DLD1 (cell line): ENCODE data around the gene GIMAP7.
"Not testable (repeated sequence)": the region's sequence is repeated elsewhere in the genome, so short reads cannot be mapped to it uniquely, and the experiment has no call there.

Source experiments
- in situ Hi-C: cut with HindIII; loops from 2 replicates; pipeline ENCODE4 v1.10.0; 2017; ENCODE audit warnings: low sequenced_read_pairs

Gene GIMAP7

DNA sequence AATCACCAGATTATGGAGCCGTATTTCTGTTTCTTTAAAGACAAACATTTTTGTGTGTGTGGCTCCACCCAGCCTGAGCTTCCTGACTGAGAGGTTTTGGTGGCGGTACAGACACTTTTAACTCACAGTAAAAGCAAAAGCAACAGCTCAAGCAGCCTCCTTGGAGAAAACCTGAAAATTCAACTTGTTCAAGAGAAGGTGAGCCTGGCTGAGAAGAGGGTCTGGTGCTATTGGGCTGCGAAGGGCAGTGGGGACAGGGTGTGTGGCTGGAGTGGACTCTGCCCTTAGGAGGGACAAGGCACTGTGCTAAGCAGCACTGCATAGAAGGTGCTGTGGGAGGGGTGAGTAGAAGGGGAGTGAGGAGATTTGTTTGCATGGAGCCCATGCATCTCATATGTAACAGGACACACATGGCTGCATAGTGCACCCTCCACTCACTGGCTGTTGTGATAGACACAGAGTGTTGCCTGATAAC is at the start of gene GIMAP7:
Gene GIMAP7, plus strand, starts transcription at position 125 of the 475 bp plus-strand sequence. CDS start 5,103 bp downstream, outside the sequence.
- in situ Hi-C loops: no loop called here

DNA sequence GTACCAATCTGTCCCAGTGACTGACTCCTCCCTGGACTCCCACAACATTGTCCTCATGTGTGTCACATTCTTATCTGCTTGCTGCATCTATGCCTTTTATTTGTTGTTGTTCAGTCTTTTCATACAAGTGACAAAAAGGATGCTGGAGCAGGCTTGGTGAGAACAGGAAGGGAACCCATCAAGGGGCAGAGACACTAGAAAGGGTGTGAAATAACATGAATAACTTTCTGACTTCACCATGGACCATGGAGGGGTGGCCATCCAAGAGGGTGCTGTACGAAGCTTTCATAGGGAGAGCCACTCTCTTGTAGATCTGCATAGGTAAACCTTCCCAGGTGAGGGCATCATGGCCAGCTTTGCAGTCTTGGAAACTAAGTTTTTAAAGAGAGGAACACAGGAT is 49.7 kb upstream of the GIMAP7 start:
- in situ Hi-C loops: no loop called here

DNA sequence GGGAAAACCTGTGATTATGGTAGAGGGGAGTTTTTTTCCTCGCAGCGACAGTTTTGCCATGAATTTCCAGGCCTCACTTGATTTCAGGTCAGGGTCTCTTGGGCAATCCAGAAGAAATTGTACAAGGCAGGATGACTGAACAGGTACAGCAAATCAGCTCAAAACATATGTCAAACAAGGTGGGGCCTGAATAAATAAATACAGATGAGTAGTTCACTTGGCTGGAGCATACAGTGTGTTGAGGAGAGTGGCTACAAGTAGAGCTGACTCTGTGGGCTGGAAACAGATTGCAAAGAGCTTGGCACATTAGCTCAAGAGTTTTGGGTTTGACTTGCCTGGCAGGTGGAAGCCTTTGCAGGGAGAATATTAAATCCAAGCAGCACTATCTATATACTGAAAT is 49.3 kb upstream of the GIMAP7 start:
- in situ Hi-C loops: no loop called here

DNA sequence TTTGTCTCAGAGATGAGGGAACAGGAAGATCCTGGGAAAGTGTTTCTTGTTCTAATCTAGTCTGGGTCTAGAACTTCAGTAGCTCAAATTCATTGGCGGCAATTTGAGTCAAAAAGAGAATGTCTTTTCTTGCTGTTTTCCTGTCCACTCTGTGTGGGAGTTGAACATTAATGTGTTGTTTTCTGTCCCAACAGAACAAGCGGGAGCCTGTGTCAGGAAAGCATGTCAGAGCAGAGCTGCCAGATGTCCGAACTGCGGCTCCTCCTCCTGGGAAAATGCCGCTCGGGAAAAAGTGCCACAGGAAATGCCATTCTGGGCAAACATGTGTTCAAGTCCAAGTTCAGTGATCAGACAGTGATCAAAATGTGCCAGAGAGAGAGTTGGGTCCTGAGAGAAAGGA is 48.2 kb upstream of the GIMAP7 start:
- in situ Hi-C loops: no loop called here

DNA sequence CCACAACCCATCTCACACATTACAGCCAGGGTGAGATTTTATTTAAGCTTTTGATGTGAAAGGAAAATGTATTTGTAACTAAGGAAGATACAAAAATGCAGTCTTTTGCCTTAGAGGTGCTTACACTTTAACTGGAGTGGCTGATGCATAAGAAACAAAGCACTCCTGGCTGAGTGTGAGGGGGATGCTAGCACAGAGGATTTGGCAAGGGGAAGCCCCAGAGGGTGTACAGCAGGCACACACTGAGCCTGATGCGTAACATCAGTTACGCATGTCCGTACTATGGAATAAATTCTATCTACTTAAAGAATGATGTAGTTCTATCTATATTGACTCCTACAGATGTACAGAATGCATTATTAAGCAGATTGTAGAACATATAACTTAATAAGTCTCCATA is 46.4 kb upstream of the GIMAP7 start:
- in situ Hi-C loops: no loop called here

DNA sequence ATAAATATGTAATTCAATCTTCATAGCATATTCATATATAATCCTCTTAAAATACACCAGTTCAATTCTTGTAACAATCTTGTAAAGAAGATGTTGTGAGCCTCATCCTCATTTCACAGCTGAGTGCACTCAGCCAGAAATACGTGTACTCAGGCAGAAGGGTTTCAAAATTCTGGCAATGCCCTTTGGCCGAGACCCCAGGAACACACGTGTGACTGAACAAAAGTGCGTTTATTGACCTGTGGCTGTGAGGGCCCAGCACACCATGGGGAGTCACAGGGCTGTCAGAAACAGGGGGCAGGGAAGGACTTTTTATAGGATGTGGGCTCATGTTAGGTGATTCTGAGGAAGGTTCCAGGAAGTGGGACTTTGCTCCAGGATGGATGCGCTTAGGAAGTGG is 42.8 kb upstream of the GIMAP7 start:
- in situ Hi-C loops: no loop called here

DNA sequence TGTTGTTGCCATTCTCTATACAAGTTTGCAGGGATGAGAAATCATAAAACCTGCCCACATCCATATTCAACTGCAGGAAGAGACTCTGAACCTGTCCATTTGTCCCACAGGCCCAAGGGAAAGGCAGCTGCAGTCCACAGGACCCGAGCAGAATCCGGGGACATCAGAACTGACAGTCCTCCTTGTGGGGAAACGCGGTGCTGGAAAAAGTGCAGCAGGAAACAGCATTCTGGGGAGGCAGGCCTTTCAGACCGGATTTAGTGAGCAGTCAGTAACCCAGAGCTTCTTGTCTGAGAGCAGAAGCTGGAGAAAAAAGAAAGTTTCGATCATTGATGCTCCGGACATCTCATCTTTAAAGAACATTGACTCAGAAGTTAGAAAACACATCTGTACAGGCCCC is 40.8 kb upstream of the GIMAP7 start:
- in situ Hi-C loops: no loop called here

DNA sequence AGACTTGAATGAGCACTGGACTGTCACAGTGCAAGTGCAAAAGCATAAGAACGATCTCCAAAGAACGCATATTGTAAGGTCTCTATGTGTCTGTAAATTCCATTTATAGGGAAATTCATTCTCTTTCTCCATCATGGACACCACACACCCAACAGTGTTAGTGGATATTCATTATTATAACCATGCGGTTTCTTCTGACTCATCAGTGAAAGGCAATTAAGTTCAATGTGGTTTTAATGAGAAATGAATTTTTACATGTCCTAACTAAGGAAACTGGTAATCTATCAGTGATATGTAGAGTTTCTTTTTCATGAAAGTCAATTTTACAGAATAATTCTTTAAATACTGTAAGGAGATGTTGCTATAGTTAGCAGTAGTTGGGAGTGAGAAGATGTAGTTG is 38.4 kb upstream of the GIMAP7 start:
- in situ Hi-C loops: no loop called here

DNA sequence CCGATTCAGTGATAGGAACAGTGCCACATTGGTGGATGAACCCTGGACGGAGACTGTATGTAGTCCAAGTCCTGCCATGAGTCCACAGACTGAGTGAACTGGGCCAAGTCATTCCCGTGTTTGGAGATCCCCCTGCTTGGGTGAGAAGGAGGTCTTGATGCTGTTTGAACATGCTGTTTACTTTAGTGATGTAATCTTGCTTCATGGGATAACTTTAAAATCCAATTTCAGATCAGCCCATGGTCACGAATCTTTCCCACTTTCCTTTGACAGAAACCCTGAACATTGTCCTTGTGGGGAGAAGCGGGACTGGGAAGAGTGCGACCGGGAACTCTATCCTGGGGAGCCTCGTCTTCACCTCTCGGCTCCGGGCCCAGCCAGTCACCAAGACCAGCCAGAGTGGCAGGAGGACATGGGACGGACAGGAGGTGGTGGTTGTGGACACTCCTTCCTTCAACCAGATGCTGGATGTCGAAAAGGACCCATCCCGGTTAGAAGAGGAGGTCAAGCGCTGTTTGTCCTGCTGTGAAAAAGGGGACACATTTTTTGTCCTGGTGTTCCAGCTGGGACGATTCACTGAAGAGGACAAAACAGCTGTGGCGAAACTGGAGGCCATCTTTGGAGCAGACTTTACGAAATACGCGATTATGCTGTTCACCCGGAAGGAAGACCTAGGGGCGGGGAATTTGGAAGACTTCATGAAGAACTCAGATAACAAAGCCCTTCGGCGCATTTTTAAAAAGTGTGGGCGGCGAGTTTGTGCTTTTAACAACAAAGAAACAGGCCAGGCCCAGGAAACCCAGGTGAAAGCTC is 37.6 kb upstream of the GIMAP7 start:
- in situ Hi-C loops: no loop called here

DNA sequence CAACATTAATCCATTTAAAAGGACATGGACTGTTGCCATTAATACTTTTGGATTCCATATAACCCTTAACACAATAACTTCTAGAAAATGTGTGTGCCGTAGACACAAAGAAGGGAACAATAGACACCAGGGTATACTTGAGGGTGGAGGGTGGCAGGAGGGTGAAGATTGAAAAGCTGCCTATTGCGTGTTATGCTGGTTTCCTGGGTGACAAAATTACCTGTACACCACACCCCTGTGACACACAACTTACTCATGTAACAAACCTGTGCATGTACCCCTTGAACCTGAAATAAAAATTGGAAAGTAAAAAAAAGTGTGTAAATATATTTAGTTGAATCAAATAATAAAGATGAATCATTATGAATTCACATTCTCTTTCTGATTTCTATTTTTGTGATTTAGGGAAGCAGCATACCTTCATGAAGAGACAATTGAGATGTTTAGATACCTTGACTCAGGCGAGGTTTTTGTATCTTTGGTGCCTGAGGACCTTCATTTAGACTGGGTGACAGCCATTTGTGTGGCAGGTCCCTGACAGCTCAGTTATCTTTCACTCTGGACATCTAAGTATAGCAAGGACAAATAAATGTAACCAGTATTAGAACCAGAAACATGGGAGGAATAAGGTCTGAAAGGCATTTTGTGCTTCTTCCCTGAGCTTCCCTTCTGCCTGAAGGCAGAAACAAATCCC is 35.5 kb upstream of the GIMAP7 start:
- in situ Hi-C loops: no loop called here

DNA sequence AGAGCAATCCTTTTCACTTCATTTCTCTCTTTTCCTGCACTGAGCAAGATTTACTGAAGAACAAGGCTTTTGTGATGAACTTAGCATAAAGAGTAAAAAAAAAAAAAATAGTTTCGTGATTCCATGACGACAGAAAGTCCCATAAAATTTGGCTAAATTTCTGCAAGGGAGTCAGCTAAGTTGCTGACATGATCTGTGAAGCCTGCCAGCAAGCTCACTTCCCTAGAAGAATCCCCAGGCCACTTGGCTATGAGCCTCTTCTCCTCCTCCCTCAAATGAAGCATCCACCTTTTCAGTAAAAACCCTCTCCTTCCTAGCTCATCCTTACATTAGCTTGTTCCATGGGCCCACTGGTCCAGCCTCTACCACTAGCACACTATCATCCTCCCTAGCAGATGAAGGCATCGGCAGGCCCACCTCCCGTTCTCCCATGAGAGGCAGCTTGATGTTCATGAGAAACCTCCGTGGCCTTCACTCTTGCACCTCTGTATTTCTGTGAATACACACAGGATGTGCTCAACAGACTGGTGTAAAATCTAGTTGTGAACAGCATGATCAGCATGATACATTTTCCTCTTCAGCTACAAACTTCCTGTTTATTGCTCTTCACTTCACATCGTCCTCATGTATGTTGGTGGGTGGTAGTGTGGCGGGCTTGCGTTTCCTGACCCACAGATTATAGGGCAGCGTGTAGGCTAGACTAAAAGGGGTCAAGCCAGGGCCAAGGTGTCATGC is 33.3 kb upstream of the GIMAP7 start:
- in situ Hi-C loops: no loop called here

DNA sequence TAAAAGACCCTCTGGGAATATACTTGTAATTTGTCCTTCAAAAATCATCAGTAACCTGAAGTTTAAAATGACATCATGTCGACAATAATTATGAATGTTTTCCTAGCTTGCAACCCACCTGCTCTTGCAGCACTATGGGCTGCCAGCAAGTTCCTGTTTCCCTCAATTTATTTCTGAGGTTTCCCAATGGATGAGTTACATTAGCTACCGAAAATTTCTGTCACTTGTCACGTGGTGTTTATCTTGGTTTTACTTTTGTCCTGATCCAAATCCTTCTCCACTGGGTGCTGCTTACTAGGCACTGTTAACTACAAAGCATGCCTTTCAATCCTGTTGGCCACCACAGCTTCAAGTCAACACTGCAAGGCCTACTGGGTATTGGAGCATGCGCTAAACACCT is 32.8 kb upstream of the GIMAP7 start:
- in situ Hi-C loops: no loop called here

DNA sequence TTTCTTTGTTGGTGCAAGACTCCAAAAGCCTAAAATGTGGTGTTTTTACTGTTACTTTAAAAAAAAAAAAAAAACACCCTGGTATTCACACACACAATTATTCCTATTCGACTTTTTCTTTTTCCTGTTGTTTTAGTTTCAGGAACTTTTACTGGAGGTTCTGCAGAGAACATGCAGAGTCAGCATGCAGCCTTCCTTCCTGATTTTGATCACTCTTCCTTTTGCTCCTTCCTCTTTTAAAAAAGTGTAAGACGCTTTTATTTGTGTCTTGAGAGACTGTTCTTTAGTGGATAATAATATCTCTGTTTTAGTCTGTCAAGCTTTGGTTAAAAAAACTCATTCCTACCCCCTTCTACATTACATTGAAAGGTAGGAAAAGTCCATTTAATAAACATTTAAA is 31.2 kb upstream of the GIMAP7 start:
- in situ Hi-C loops: not testable (repeated sequence)

DNA sequence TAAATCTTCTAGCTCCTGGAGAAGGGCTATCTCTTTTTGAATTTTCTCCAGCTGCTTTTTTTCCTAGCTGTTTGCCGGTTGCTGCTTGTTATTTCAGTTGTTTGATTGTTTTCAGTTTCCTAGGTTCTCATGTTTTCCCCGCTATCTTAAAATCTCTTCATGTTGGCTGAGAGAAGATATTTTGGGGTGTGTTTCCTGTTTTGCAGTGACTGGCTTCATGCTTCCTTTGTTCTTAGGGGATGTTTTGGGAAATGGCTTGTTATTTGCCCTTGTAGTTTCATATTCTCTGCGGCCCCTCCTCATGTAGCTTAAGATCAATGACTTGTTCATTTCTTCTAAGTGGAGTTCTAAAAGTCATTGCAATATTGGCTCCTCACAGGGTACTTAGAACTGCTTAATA is 30.6 kb upstream of the GIMAP7 start:
- in situ Hi-C loops: not testable (repeated sequence)

DNA sequence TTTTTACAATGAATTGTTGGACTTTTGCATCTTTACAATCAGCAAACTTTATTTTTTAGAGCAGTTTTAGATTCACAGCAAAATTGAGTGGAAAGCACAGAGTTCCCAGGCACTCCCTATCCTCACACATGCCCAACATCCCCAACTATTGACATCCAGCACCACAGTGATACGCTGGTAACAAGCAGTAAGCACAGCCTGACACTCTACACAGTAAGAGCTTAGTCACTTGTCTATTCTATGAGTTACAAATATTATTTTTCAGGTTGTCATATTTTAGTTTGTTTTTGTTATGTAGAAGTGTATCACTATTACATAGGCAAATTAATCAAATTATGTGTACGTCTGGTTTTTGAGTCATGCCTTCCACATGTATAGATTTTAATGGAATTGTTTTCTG is 27.0 kb upstream of the GIMAP7 start:
- in situ Hi-C loops: no loop called here

DNA sequence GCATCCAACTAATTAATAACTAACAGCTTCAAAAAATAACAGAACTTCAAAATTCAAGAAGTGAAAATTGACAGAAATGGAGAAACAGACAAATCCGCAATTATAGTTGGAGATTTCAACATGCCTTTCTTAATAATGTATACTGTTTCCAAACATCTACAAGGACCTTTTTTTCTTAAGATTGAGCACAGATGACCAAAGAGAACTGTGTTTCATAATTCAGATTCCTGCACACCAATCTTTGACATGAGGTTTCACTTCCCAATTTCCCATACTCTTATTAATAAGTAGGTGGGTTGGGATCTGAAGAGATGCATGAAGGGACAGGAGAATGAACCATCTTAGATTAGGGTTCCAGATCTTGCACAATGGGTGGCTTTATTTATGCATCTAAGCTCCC is 24.9 kb upstream of the GIMAP7 start:
- in situ Hi-C loops: no loop called here

DNA sequence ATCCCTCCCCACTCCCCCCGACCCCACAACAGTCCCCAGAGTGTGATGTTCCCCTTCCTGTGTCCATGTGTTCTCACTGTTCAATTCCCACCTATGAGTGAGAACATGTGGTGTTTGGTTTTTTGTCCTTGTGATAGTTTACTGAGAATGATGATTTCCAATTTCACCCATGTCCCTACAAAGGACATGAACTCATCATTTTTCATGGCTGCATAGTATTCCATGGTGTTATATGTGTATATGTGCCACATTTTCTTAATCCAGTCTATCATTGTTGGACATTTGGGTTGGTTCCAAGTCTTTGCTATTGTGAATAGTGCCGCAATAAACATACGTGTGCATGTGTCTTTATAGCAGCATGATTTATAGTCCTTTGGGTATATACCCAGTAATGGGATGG is 21.2 kb upstream of the GIMAP7 start:
- in situ Hi-C loops: not testable (repeated sequence)

DNA sequence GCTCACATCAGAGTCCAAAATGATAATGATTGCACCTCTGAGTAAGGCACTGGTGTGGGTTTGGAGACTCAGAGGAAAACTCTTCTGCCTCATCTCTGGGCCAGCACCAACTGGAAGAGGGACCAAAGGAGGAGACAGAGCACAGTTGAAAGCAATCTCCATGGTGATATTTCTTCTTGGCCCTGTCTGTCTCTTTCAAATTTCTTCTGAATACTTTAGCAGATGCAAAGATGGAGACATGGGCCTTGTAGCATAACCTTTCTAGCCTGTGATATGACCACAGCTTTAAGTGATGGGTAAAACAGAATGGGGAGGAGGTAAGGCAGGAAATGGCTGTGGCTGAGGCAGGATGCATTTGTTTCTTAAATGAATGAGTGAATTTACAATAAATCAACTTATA is 12.2 kb upstream of the GIMAP7 start:
- in situ Hi-C loops: no loop called here

DNA sequence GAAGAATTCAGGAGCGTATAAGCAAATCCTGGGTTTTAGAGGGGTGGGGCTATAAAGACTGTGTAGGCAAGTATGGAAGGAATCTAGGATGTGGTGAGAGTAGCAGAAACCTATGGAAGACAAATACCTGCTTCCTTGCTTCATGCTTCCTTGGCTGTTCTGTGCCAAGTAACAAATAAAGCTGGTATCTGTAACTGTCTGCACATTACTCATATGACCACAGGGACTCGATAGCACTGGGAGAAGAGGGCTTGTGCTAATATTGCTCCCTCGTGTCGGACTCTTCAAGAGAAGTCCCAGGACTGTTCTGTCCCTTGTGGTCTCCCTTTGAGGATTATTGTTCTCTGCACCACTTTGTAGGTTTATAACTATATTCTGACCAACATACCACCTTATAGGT is 11.5 kb upstream of the GIMAP7 start:
- in situ Hi-C loops: no loop called here

DNA sequence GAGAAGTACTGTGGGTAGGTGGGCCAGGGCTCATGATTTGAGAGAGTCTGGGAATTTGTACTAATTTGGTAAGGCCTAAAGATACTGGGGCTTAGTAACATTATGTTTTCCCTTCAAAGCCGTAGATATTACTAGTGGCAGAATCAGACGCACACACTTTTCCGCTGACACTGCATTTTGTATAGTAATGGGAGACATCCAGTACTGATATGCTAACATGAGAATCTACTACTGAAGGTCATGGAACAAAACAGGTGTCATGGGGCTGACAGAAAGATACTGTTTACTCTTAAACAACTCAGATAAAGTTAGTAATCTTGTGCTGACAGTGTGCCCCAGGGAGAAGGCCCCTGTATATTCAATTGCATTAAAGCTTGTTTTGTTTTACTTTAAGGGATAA is 11.1 kb upstream of the GIMAP7 start:
- in situ Hi-C loops: no loop called here

DNA sequence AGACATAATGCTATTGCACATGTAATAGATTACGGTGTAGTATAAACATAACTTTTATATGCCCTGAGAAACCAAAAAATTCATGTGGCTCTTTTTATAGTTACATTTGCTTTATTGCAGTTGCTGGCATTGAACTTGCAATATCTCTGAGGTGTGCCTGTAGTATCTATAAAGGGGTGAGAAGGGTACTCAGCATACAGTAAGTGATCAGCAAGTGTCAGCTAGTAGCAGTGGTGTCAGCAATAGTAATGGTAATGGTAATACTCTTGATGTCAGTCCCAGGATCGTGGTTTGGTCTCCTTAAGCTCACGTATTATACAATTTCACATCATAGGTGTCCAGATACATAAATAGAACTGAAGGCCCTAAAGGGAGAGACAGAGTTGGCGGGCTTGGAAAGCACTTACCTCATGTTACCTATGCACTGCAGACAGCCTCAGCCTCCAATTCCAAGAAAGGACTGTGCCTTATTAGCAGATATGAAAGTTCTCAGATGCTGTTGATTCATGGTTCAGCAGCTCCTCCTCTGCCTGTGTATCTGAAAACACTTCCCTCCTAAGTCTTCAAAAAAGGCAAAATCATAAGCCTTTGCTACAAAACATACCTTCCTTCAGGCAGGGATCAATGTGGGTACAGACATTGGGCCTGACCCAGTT is 6.6 kb upstream of the GIMAP7 start:
- in situ Hi-C loops: no loop called here
